DND-41 (cell line): Measurements from ENCODE around the gene DEAF1.

Experiments
- EZH2 ChIP-seq: IDR thresholded peaks from 3 replicates; pipeline ENCODE4 v1.6.1; 2012; ENCODE audit warnings: borderline replicate concordance, low read depth, mild to moderate bottlenecking, moderate library complexity, low read length, inconsistent platforms; ENCODE audit not compliant: severe bottlenecking
- TF ChIP-seq, protein P1 (sequence below): IDR thresholded peaks from 2 replicates; pipeline ENCODE4 v1.5.1; 2012; ENCODE audit warnings: borderline replicate concordance, low read length, moderate library complexity, mild to moderate bottlenecking; ENCODE audit not compliant: poor library complexity, severe bottlenecking; ENCODE audit errors: extremely low read depth

DNA sequence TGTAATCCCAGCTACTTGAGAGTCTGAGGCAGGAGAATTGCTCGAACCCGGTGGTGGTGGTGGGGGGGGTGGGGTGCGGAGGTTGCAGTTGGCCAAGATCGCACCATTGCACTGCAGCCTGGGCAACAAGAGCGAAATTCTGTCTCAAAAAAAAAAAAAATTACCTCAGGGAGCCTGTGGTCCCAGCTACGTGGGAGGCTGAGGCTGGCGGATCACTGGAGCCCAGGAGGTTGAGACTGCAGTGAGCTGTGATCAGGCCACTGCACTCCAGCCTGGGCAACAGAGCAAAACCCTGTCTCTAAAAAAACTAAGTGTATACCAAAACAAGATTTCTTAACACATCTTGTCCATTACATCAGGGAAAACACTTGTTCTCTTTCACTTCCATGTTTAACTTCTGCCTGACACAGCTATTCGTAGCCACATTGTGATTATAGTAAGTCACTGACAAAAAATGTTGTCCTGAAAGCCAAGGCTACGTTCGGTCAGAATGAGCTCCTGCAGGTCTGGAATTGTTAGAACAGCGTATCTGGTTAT lies 2.0 kb upstream of the DEAF1 start:
- TF ChIP-seq, protein P1, sequence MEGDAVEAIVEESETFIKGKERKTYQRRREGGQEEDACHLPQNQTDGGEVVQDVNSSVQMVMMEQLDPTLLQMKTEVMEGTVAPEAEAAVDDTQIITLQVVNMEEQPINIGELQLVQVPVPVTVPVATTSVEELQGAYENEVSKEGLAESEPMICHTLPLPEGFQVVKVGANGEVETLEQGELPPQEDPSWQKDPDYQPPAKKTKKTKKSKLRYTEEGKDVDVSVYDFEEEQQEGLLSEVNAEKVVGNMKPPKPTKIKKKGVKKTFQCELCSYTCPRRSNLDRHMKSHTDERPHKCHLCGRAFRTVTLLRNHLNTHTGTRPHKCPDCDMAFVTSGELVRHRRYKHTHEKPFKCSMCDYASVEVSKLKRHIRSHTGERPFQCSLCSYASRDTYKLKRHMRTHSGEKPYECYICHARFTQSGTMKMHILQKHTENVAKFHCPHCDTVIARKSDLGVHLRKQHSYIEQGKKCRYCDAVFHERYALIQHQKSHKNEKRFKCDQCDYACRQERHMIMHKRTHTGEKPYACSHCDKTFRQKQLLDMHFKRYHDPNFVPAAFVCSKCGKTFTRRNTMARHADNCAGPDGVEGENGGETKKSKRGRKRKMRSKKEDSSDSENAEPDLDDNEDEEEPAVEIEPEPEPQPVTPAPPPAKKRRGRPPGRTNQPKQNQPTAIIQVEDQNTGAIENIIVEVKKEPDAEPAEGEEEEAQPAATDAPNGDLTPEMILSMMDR: no peak
- no peak for TF ChIP-seq EZH2
